ENCODE measurements around the gene CARTPT. TPM values are rescaled to one million over a fixed set of nuclear protein-coding genes. Genes with fewer than 3 reads are reported as not detected.

The CARTPT gene
- total and polyA plus RNA-seq, 2 donors (not counting 3 experiments of a cell fraction or from before 2014, with no cell fraction given), result not detected

DNA sequence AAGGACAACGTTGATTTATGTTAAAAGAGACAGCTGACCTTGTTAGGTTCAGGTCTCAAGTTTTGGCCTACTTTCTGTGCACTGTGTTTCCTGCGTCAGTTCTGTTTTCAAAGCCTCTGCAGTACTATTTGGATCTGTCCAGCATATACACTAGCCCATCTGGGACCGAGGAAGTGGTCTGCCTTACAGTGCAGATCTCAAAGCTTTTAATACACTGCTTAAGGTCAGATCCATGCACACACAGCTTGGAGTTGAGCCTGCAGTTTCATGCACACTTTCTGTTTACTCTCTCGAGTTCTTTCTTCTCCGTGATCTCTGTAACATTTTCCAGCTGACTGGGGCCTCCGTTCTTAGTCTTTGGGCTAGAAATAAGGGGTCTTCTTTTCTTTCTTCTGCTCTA is 24.1 kb downstream of the CARTPT start:
- DNase-seq (ENCODE audit: low read depth, low spot score) (no peak), FAIRE-seq (no peak)
- Histone ChIP-seq H3K36me3 (ENCODE audit: control insufficient read depth in 2 of 2, extremely low read depth in 1 of 2, insufficient read depth in 2 of 2, low read length in 2 of 2) (no peaks in the 10 kb centered on the region), H3K4me3 (replicated peaks in 1 of 3; ENCODE audit: insufficient read depth in 1 of 3, low read depth in 1 of 3, low read length in 3 of 3) (no peak overlapping the region), H3K27me3 (ENCODE audit: control insufficient read depth in 2 of 2, insufficient read depth in 2 of 2, low read length in 2 of 2) (peaks cover 3 to 21% of the 10 kb centered on the region in 2 experiments), H3K9me1 (replicated peaks; ENCODE audit: control insufficient read depth, extremely low read depth, insufficient read depth, low read length) (no peaks in the 10 kb centered on the region), H3K4me1 (ENCODE audit: control insufficient read depth, extremely low read depth, insufficient read depth, low read length) (no peaks in the 10 kb centered on the region), H3K9me3 (replicated peaks; ENCODE audit: control insufficient read depth, insufficient read depth, low read length) (no peaks in the 10 kb centered on the region), H3K27ac (ENCODE audit: insufficient read depth, low read depth, low read length) (no peak overlapping the region), H3K79me2 (ENCODE audit: control insufficient read depth, insufficient read depth, low read length) (no peaks in the 10 kb centered on the region), H2AFZ (ENCODE audit: low read depth, low read length) (no peak overlapping the region), H4K20me1 (replicated peaks; ENCODE audit: control insufficient read depth, extremely low read depth, insufficient read depth, low read length) (no peaks in the 10 kb centered on the region), H3K9ac (replicated peaks; ENCODE audit: extremely low read depth, insufficient read depth, low read length) (no peak overlapping the region), H3K4me2 (ENCODE audit: insufficient read depth, low read length) (no peak overlapping the region)
- TF ChIP-seq MYC (IDR thresholded peaks at IDR 0.05; ENCODE audit: low read depth, low read length) (no peak), FOS (IDR thresholded peaks at IDR 0.05; ENCODE audit: borderline replicate concordance, insufficient read depth, low read length) (no peak), JUN (IDR thresholded peaks at IDR 0.05; ENCODE audit: borderline replicate concordance, insufficient read depth, insufficient read length, low read depth) (no peak), POLR2AphosphoS5 (IDR thresholded peaks at IDR 0.05; ENCODE audit: insufficient read depth, low read depth, low read length) (no peak)
- intact Hi-C loops (cut with micrococcal nuclease) (no loop called here), dilution Hi-C loops (cut with MboI; ENCODE audit: extremely low pct_ligation_motif_present, low sequenced_read_pairs) (no loop called here)
- POLR2A ChIA-PET, result no interaction called here
- CTCF ChIA-PET, result interaction anchor here (0.7 kb wide), 1 partner anchor 15 kb away, joined by 4 read pairs; no protein-coding TSS in a partner anchor
- BruUV-seq (replicated peaks), result no TSS peak

DNA sequence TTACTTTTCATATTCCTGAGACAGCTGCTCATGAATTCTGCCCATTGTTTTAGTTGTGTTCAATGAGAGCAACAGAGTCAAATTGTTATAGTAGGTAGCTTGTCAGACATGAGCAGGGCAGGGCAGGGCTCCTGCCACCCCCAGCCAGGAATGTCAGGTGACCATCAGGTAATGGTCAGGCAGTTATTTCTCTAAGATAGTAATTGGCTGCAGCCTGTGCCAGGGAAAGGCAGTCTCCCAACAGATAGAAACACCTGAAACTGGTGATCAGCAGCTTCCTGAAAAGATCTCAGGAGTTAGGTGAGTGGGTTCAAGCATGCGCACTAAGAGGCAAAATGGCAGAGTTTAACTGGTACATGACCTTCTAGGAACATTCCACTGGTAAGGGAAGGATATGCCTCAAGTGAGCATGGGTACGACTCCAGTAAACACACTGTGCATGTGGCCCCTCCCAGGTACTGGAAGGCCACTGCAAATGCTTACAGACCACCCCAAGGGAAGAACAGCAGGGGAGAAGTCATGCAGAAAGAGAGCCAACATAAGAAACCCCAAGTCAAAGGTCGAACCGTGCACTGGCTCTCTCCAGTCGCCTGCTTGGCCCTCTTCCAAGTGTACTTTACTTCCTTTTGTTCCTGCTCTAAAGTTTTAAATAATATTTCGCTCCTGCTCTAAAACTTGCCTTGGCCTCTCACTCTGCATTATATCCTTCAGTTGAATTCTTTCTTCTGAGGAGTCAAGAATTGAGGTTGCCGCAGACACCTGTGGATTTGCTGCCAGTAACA is 25.1 kb downstream of the CARTPT start:
- H4K20me1 ChIP-seq (replicated peaks; ENCODE audit: control insufficient read depth, extremely low read depth, insufficient read depth, low read length), result no peaks in the 10 kb centered on the region
- no TSS peak for BruUV-seq (replicated peaks)
- H3K27me3 ChIP-seq (ENCODE audit: control insufficient read depth in 2 of 2, insufficient read depth in 2 of 2, low read length in 2 of 2), result peaks cover 3 to 15% of the 10 kb centered on the region in 2 experiments
- no peak overlapping the region for H3K27ac ChIP-seq (ENCODE audit: insufficient read depth, low read depth, low read length)
- dilution Hi-C loops (cut with MboI; ENCODE audit: extremely low pct_ligation_motif_present, low sequenced_read_pairs), result no loop called here
- H2AFZ ChIP-seq (ENCODE audit: low read depth, low read length), result no peak overlapping the region
- FAIRE-seq (no peak), DNase-seq (ENCODE audit: low read depth, low spot score) (no peak)
- H3K9ac ChIP-seq (replicated peaks; ENCODE audit: extremely low read depth, insufficient read depth, low read length), result no peak overlapping the region
- no peaks in the 10 kb centered on the region for H3K9me1 ChIP-seq (replicated peaks; ENCODE audit: control insufficient read depth, extremely low read depth, insufficient read depth, low read length)
- H3K79me2 ChIP-seq (ENCODE audit: control insufficient read depth, insufficient read depth, low read length), result no peaks in the 10 kb centered on the region
- H3K4me2 ChIP-seq (ENCODE audit: insufficient read depth, low read length), result no peak overlapping the region
- ChIA-PET POLR2A (no interaction called here), CTCF (interaction anchor here (0.7 kb wide), 1 partner anchor 14 kb away, joined by 4 read pairs; no protein-coding TSS in a partner anchor)
- no peak overlapping the region for H3K4me3 ChIP-seq (replicated peaks in 1 of 3; ENCODE audit: insufficient read depth in 1 of 3, low read depth in 1 of 3, low read length in 3 of 3)
- no peaks in the 10 kb centered on the region for H3K36me3 ChIP-seq (ENCODE audit: control insufficient read depth in 2 of 2, extremely low read depth in 1 of 2, insufficient read depth in 2 of 2, low read length in 2 of 2)
- H3K9me3 ChIP-seq (replicated peaks; ENCODE audit: control insufficient read depth, insufficient read depth, low read length), result no peaks in the 10 kb centered on the region
- intact Hi-C loops (cut with micrococcal nuclease), result no loop called here
- TF ChIP-seq EZH2 (IDR thresholded peaks at IDR 0.05; ENCODE audit: borderline replicate concordance, low read depth, low read length, severe bottlenecking) (no peak), GATA2 (IDR thresholded peaks at IDR 0.05; ENCODE audit: insufficient read depth, insufficient read length, low read depth, low read length) (no peak), FOS (IDR thresholded peaks at IDR 0.05; ENCODE audit: borderline replicate concordance, insufficient read depth, low read length) (no peak)
- H3K4me1 ChIP-seq (ENCODE audit: control insufficient read depth, extremely low read depth, insufficient read depth, low read length), result no peaks in the 10 kb centered on the region
